Measurements from ENCODE around the gene CMKLR1.

Gene CMKLR1

GRCh38 chr12:108335349-108336119 lies 3.6 kb downstream of the CMKLR1 start:
- DNase-seq: no peak

- DNase-seq: peak; percentile 16
Measured at GRCh38 chr12:108333898-108334699, 5.0 kb downstream of the CMKLR1 start.

GRCh38 chr12:108332791-108333382 lies 6.2 kb downstream of the CMKLR1 start:
- peak; percentile 34 for DNase-seq

GRCh38 chr12:108328420-108328819 lies 10.7 kb downstream of the CMKLR1 start:
- DNase-seq: no peak

DNA sequence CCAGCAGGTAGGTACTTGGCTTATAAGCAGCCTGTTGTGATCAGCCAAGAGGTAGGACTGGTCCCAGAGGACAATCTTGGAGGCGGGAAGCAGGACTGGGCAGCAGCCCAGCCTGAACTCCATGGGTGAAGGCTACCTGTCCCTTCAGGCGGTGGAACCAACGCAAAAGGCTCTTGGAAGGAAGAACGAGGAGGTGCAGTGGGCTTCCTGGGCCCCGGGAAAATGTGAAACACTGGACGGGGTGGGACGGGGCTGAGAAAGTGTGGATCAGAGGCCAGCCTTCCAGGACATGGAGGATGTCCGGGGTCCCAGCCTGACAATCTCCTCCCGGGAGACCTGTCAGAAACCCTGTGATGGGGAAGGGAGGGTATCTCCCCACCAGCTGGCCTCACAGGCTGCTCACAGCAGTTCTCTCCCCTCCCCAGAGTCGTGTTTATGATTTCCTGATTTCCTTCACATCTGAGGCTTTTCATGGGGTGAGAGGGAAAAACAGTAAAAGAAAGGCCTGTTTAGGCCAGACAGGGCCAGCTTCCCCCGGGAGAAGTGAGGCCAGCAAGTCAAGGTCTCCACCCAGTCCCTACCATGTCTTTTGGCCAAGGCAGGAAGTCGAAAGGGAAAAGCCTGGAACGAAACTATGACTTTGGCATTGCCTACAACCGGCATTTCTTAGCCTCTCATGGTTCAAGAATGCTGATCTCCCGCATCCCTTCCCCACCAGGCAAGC lies 11.3 kb downstream of the CMKLR1 start:
- no peak for DNase-seq

DNA sequence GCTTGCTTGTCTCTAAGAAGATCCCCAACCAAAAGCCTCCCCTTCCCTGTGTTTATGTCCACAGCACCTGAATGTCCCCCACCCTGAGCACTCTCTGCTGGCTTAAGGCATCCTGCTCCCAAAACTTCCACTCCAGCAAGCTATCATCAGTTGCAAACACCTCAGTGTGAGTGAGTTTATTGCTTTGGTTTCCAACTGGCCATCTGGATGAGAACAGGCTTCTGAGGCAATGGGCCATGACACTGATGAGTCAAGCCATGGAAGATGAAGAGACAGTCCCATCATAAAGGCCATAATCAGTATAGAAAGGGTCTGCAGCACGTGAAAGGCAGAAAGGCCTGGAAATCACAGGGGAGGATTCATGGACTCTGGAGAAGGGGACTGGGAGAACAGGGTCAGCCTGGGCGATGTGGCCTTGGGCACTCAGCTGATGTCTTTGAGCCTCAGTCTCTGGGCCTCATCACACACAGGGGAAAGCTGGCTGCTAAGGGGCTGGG lies 12.8 kb downstream of the CMKLR1 start:
- DNase-seq: no peak

DNA sequence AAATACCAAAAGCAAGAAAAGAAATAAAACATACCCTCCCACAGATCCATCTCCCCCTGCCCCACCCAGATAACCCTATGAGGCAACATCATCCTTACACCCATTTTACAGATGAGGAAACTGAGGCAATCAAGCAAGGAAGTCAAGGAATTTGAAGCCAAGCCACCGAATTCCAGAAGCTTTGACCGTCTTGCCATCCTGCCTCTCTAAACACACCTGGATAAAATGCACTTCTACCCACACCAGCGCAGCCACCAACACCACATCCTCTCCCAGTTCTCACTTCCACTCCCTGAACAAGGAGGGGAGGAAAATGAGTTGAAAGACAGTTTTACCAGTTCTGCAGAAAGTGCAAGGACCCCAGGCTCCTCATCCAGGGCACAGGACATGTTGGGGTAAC lies 13.6 kb downstream of the CMKLR1 start:
- no peak for DNase-seq

GRCh38 chr12:108325018-108325358 lies 14.1 kb downstream of the CMKLR1 start:
- no peak for DNase-seq

DNA sequence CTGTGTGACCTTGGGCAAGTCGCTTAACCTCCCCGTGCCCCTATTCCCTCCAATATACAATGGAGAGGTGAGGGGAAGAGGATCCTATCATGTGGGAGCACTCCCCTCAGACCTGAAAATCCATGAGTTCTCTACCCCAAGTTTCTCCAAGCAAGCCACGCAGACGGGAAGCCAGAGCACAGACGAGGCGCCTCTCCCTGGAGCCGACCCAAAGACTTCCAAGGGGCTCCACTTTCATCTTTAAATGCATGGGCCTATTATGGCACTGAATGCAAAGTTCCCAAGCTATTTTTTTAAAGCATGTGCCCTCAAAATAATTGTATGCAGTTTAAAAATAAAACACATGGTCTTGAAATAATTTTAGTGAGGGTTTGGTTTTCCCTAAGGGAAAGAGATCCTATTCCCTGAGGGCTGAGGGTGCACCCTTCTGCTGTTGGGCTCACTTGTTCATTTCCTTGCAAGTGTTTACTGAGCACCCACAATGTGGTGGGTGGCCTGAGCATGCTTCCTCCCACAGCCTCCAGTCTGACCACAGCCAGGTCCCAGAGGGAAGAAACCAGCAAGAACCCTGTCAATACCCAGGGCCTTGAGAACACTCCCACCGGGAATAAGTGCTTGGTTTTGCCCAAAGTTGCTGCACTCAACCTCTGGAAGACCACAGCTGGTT lies 14.6 kb downstream of the CMKLR1 start:
- DNase-seq: no peak

DNA sequence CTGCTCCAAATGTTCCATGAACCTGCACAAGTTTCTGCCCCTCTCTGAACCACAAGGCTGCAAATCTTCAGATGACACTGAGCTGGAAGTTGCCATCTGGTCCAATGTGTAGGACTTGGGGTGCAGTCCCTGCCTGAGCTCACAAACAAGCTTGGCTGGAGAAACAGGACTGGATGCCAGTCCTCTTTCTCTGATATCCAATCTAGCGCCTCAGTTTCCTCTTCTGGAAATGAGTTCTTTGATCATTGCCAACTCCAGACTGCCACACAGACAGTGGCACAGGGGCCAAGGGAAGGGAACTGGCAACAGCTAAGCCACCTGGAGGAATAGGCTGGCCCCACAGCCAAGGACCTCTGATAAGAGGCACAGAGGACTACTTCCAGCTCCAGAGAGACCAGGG lies 15.5 kb downstream of the CMKLR1 start:
- no peak for DNase-seq

GRCh38 chr12:108322998-108323397 lies 16.1 kb downstream of the CMKLR1 start:
- DNase-seq: no peak

- no peak for DNase-seq
Measured at GRCh38 chr12:108321688-108322087, 17.4 kb downstream of the CMKLR1 start.

DNA sequence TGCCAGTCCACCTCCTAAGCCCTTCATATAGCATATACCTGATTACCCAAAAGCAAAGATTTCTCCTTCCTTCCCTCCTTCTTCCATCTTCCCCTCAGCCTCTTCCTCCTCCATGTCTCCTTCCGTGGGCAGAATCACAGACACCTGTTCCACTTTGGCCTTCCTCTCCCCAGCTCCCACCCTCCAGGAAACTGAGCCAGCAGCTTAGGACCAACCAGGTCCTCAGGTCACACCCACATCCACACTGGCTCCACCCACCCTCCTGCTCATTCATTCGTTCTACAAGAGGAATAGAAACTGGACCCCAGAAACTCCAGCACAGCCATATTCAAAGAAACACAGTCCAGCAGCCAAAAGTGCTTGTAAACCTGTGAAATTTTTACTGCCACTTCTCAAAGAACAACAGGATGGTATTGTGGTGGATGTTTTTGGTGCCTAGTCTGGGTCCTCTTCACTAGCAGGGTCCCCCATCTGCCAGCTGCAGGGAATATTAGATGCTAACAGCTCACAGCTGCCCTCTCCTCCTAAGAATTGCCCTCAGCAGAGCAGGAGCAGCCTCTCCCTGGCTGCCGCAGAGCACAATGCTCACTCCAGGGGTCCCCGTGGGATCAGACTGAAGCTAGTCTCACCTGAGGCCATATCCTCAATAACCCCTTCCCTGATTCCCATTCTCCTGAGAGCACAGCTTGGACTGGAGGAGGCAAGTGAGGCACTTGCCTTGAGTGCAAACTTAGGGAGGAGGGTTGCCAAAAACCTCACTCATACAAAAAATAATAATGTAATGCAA lies 18.4 kb downstream of the CMKLR1 start:
- DNase-seq: no peak

DNA sequence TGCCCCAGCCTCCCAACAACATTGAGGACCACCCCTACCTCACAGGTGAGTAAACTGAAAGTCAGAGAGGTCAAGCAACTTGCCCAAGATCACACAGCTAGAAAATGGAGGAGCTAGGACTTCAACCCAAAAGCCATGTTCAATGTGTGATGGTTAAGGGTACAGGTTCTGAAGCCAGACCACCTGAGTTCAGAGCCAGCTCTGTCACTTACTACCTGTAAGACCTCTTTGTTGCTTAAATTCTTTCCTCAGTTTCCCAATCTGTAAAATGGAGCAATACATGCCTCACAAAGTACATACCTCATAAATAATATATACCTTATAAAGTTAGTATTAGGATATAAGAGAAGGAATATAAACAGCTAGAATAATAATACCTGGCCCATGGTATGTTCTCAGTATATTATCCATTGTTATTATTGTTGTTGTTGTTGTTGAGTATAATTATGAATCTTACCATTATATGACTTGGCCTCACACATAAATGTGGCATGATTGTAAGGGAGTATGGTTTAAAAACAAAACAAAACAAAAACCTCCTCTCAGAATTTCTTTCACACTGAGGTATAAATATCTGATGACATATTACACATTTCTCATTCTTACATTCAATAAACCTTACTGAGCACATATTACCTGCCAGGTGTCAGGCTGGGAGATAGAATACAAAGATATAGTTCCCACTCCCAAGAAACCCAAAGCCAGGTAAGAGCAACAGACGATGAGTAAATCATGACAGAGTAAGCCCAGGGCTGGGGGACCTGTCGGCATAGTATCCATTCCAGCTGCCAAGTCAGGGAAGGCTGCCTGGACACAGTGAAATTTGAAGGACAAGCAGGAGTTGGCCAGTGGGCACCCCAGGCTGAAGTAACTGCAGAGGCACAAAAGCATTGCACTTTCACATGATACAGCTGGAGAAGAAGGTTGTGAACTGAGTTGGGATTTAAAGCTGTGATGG lies 19.6 kb downstream of the CMKLR1 start:
- no peak for DNase-seq

DNA sequence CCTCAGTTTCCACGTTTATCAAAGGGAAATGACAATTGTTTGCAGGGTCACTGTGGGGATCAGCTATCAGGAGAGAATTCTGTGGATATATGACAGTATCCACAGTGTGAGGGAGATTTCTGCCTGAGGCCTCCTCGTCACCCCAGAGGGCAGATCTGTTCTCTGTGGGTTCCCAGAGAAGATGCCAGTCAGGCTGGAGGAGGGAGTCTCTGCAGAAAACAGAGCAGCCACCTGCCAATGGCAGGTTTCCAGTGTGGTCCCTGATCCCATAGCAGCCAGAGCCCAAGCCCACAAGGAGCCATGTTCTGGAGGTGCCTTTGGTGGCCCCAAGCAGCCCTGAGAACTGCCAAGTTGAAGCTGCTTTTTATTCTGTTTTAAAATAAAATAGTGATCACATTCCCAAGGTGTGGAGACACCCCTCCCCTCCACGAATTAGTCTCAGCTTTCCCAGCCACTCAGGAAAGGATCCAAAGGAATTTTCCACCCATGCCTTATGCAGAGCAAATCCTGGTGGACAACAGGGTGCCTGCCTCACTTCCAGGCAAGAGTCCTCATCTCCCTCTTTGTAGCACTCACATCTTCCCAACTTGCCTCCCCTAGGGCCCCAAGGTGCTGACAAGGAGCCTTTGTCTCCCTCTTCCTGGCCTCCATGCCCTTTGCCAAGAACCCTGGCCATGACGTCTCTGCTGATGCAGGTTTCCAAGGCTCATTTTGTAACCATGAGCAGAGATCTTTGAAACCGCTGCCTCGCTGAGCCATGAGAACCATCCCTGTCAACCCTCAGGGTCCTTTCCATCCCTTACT lies 20.4 kb downstream of the CMKLR1 start:
- DNase-seq: no peak

DNA sequence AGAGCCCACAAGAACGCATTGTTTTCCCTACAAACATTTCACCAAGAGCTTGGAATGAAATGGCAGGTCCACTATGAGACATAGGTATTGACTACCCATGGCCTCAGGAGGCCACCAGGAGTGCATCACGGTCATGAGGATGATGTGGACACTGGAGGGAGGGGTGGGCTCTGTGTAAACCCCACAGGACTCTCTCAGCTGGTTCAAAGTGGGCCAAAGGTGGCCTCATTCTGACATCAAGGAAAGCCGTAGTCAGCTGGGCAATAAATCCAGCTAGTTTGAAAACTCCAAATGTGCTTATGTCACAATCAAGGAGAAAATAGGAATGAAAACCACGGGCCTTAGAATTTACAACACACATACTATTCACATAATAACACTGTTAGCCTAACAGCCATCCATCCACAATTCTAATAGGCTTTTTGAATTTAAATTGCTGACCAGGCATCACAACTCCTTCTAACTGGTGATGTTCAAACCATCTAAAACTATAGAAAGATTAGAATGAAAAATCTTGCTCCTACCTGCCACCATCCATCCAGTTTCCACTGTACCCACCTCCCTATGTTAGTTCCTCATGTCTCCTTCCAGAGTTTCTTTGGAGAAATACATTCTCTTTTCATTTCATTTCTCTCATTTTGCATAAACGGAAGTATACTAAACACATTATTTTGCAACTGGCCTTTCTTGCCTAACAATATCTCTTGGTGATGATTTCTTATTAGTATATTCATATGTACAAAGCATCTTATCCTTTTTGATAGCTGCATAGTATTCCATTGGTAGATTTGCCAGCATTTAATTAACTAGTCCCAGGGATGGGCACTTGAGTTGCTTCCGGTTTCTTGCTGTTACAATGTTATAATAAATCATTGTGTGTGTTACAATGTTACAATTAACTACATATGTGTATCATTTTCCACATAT lies 21.5 kb downstream of the CMKLR1 start:
- no peak for DNase-seq

- DNase-seq: no peak
Measured at GRCh38 chr12:108316176-108317086, 22.7 kb downstream of the CMKLR1 start.

Measured in CD4-positive, alpha-beta T cell treated with Interleukin-12 subunit alpha and Interleukin-12 subunit beta, for 1 hour (primary cell).